BLaER1 (cell line): Measurements from ENCODE around the gene FAM89B.
A peak's percentile ranks its signal among the peaks of the same experiment; 100 is the strongest.

ENCODE experiments used
- H3K27ac ChIP-seq: shearing (Covaris generic); formaldehyde crosslinking; 2 replicates; pipeline ENCODE4 v1.8.1; 2022
- H3K27me3 ChIP-seq: shearing (Covaris generic); formaldehyde crosslinking; 2 replicates; pipeline ENCODE4 v1.8.1; 2022
- H3K36me3 ChIP-seq: shearing (Covaris generic); formaldehyde crosslinking; 2 replicates; pipeline ENCODE4 v1.8.1; 2022
- H3K4me1 ChIP-seq: shearing (Covaris generic); formaldehyde crosslinking; 2 replicates; pipeline ENCODE4 v1.8.1; 2022
- H3K4me2 ChIP-seq: shearing (Covaris generic); formaldehyde crosslinking; 2 replicates; pipeline ENCODE4 v1.8.1; 2022
- H3K4me3 ChIP-seq: shearing (Covaris generic); formaldehyde crosslinking; 2 replicates; pipeline ENCODE4 v1.8.1; 2022
- H3K9ac ChIP-seq: shearing (Covaris generic); formaldehyde crosslinking; 2 replicates; pipeline ENCODE4 v1.8.1; 2022
- H3K9me3 ChIP-seq: shearing (Covaris generic); formaldehyde crosslinking; 2 replicates; pipeline ENCODE4 v1.8.1; 2022
- H4K20me1 ChIP-seq: shearing (Covaris generic); formaldehyde crosslinking; 2 replicates; pipeline ENCODE4 v1.8.1; 2022
- Cebpa-rat ChIP-seq: shearing (Covaris generic); IDR thresholded peaks from 2 replicates; pipeline ENCODE4 v1.8.1; 2022

The FAM89B gene

DNA sequence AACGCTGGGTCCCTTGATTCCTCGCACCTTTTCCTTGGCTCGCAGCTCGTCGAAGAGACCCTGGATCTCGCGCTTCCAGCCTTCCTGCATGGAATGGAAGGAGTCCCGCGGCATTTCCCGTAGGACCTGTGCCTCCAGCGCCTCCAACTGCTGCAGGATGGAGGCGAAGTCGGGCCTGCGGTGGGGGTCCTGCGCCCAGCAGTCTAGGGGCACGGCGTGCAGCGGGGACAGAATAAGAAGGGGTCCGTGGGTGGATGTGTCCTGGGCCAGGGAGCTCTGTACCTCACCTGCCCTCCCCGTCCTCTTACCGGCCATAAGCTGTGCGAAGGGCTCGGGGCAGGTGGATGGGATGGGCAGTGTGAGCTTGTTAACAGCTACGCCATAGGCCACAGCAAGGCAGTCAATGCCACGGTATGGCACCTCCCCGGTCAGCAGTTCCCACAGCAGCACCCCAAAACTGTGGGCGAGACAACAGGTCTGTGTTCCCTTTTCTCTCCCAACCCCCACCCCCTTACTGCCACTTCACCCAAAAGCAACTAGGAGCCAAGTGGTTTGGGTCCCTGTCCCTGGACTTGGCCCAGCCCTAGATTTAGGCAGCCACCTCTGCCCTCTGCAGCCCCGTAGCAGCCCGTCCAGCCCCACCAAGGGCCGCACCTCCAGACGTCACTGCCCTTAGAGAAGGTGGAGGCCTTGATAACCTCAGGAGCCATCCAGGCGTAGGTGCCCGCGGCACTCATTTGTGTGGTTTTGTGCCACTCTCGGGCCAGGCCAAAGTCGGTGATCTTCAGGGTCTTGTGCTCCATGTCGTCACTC is 35.5 kb downstream of the FAM89B start:
- TF ChIP-seq Cebpa-rat = no peak
- Histone ChIP-seq H3K4me2 (no peak overlapping the region), H4K20me1 (peaks cover 90% of the 10 kb centered on the region), H3K27me3 (no peaks in the 10 kb centered on the region), H3K9me3 (no peaks in the 10 kb centered on the region), H3K27ac (no peak overlapping the region), H3K4me1 (peaks cover 46% of the 10 kb centered on the region), H3K36me3 (peaks cover 85% of the 10 kb centered on the region), H3K4me3 (no peak overlapping the region), H3K9ac (no peak overlapping the region)

DNA sequence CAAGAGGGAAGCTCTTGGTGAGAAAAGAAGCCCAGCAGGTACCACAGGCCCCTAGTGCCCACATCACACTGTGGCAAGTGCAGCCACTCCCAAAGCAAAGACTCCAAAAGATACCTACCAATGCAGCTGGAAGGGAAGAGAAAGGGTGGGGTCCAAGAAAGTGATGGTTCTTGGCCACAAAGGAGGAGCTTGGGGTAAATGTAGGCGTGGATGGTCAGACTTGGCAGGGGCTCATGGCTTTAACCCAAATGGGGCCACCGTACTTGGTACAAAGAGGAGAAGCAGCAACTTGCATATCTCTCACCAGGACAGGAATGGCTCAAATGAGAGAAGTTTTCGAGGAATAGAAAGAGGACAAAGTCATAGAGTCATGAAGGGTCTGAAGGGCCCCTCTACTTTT is 36.9 kb downstream of the FAM89B start:
- TF ChIP-seq Cebpa-rat = no peak
- no peak overlapping the region for H3K4me2 ChIP-seq

DNA sequence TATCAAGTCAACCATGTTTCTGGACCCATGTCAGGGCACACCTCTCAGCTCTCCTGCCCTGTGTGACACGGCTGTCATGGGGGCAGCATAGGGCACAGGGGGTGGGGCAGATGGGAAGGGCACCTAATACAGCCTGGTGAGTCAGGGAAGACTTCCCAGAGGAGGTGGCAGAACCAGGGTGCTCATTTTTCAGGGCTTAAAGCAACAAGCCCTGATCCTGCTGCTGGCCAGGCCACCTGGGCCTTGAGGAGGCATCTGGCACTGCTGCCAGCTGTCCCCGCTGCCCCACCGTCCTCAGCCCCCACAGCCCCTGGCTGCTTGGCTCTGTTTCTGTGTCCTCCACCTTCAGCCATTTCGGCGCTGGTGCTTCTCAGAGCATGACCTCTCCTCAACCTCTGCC is 37.3 kb downstream of the FAM89B start:
- Histone ChIP-seq H3K4me3 (no peak overlapping the region), H3K9ac (peak overlapping the region; percentile 21; the same call in 1 of the 2 replicates), H3K27me3 (no peaks in the 10 kb centered on the region), H4K20me1 (peaks cover 86% of the 10 kb centered on the region), H3K4me2 (peak overlapping the region; percentile 100), H3K27ac (no peak overlapping the region; the same call in 1 of the 2 replicates), H3K9me3 (no peaks in the 10 kb centered on the region), H3K4me1 (peaks cover 41% of the 10 kb centered on the region), H3K36me3 (peaks cover 67% of the 10 kb centered on the region)
- no peak for TF ChIP-seq Cebpa-rat

More for the DNA sequence above, 36.9 kb downstream of the FAM89B start:
- Histone ChIP-seq H3K9ac (peak overlapping the region; percentile 21; the same call in 1 of the 2 replicates), H3K27ac (no peak overlapping the region), H4K20me1 (peaks cover 86% of the 10 kb centered on the region), H3K9me3 (no peaks in the 10 kb centered on the region), H3K4me1 (peaks cover 41% of the 10 kb centered on the region), H3K27me3 (no peaks in the 10 kb centered on the region), H3K36me3 (peaks cover 71% of the 10 kb centered on the region), H3K4me3 (no peak overlapping the region)

DNA sequence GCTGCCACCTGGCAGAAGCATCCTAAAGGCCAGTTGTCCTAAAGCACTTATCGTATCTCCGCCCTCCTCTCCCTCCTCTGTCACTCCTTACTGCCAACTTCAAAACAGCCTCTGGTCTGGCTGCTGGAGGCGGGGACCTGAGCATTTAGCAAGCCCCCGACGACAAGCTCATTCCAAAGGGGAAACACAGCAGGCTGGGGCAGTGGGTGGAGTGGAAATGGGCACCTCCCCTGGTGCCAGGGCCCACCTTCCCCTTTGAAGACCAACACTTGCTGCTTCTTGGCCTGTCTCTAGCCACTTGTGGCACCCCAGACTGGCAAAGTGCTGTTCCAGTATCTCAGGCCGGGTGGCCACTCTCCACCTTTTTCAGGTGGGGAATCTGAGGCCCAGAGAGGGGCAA is 38.1 kb downstream of the FAM89B start:
- peaks cover 59% of the 10 kb centered on the region for H3K36me3 ChIP-seq
- H3K4me3 ChIP-seq = no peak overlapping the region; the same call in 1 of the 2 replicates
- peaks cover 41% of the 10 kb centered on the region for H3K4me1 ChIP-seq
- H3K27me3 ChIP-seq = no peaks in the 10 kb centered on the region
- peak overlapping the region; percentile 100 for H3K4me2 ChIP-seq
- peak overlapping the region; percentile 93 for H3K27ac ChIP-seq
- H3K9ac ChIP-seq = peak overlapping the region; percentile 96
- no peak for TF ChIP-seq Cebpa-rat
- H4K20me1 ChIP-seq = peaks cover 84% of the 10 kb centered on the region
- no peaks in the 10 kb centered on the region for H3K9me3 ChIP-seq

DNA sequence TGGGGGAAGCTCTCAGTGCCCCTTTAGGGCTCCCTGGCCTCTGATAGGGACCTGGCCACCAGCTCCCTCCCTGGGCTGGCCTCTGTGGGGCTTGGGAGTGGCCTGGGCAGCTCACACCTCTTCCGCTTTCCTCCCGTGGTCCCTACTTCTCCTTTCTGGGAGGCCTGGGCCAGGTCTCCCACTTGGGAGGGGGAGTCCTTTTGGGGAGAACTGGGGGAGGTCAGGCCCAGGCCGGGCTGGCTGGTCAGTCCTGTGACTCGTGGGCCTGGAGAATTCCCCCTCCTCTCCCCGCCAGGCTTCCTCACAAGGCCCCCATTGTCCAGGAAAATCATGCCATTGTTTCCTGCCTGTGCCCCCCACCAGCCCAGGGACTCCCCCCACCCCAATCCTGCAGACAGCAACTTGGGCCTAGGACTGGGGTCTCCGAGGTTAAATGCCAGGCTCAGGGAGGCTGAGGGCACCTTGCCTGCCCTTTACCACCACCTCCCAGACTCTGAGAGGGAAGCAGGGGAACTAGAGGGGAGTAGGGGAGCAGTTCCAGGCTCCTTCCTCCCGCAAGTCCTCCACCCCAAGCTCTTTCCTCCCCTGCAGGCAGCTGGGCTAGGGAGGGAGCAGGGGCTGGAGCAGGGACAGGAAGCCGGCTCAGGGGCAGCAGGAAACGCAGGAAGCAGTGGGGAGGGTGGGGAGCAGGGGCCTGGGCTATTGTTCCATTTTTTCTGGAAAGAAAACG is 38.9 kb downstream of the FAM89B start:
- peaks cover 79% of the 10 kb centered on the region for H4K20me1 ChIP-seq
- TF ChIP-seq Cebpa-rat = no peak
- peak overlapping the region; percentile 98 for H3K4me3 ChIP-seq
- no peaks in the 10 kb centered on the region for H3K9me3 ChIP-seq
- peak overlapping the region; percentile 93 for H3K27ac ChIP-seq
- H3K4me1 ChIP-seq = peaks cover 41% of the 10 kb centered on the region
- peaks cover 51% of the 10 kb centered on the region for H3K36me3 ChIP-seq
- H3K4me2 ChIP-seq = peak overlapping the region; percentile 100
- no peaks in the 10 kb centered on the region for H3K27me3 ChIP-seq
- peak overlapping the region; percentile 96 for H3K9ac ChIP-seq

DNA sequence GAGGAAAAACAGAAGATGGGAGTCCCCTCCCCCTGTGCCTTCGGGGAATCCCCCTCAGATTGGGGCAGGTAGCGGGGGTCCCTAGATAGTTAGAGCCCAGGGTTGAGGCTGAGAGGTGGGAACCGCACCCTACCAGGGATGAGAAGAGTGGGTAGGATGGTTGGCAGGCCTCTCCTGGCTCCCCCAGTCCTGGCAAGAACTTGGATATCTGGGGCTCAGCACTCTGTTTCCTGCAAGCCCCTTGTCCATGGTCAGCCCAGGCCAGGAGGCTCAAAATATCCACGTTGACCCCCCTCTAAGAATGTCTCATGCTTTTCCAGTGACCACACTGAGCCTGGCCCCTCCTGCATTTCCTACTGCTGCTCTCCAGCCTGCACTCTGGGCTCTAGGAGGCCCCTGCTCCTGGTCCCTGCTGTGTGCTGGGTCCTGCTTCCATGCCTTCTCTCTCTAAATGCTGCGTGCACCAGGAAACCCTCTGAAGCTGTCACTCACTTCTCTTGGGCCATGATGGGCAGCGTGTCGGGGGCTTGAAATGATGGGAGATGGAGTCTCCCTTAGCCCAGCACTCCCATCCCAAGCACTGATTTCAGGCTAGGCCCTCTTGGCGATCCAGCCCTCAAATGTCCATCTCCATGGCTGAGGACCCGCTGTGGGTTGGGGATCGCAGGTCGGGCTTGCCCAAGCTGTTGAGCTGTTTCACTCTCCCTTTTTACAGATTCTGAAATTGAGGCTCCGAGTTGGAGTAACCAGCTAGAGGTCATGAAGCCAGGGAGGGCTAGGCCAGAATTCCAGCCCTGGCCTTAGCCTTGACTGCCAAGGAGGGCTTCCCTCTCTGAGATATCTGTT is 39.6 kb downstream of the FAM89B start:
- Histone ChIP-seq H3K27ac (peak overlapping the region; percentile 93), H3K27me3 (no peaks in the 10 kb centered on the region), H3K9ac (peak overlapping the region; percentile 96), H3K4me3 (peak overlapping the region; percentile 98), H4K20me1 (peaks cover 80% of the 10 kb centered on the region), H3K4me1 (peaks cover 49% of the 10 kb centered on the region), H3K36me3 (peaks cover 47% of the 10 kb centered on the region), H3K9me3 (no peaks in the 10 kb centered on the region), H3K4me2 (peak overlapping the region; percentile 100)
- no peak for TF ChIP-seq Cebpa-rat

DNA sequence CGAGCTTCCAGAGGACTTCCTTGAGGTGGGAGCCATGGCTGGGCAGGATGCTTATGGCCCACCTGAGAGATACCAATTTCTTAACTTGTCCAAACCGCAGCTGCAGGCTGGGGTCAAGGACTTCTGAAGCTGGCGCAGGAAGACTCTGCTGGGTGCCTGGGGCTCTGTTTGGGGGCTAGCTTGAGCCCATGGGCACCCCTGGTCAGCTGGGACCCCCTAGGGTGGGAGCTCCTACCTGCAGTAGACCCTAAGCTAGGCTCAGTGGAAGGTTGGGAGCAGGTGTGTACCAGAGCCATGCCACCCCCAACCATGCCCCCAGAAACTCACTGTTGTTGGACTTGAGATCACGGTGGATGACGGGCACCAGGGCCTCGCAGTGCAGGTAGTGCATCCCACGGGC is 40.4 kb downstream of the FAM89B start:
- Histone ChIP-seq H3K27me3 (no peaks in the 10 kb centered on the region), H3K4me2 (peak overlapping the region; percentile 100), H3K27ac (peak overlapping the region; percentile 93), H3K9ac (peak overlapping the region; percentile 96), H3K36me3 (peaks cover 47% of the 10 kb centered on the region), H4K20me1 (peaks cover 80% of the 10 kb centered on the region), H3K4me1 (peaks cover 56% of the 10 kb centered on the region), H3K9me3 (no peaks in the 10 kb centered on the region), H3K4me3 (peak overlapping the region; percentile 98)
- TF ChIP-seq Cebpa-rat = no peak

DNA sequence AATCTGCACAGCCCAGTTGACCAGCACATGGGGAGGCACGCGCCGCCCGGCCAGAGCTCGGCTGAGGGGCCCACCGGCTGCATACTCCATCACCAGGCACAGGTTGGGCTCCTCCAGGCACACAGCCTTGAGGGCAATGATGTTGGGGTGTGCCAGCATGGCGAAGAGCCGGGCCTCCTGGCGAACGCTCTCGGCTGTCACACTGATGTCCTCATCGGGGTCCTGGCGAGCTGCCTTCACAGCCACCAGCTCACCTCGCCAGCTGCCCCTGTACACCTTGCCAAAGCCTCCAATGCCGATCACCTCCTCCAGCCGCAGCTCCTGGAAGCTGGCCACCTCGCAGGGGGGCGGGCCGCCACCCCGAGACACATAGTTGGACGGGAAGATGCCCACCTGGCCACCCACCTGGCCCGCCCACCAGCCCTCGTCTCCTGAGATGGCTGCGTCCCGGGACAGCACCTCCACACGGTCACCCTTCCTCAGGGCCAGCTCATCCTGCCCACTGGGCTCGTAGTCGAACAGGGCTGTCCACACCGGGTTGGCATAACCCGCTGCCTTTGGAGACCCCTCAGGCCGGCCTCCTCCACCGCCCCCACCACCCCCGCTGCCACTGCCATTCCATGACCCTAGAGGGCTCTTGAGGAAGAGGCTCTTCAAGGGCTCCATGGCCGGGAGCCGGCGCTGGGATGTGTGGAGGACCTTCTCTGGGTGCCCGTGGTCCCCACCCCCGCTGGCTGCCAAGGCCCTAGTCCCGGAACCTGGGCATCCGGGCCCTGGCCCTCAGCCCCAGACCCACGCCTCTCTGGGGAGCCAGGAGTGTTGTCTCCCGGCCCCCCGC is 41.0 kb downstream of the FAM89B start:
- Histone ChIP-seq H3K36me3 (peaks cover 47% of the 10 kb centered on the region), H3K27me3 (no peaks in the 10 kb centered on the region), H3K4me1 (peaks cover 63% of the 10 kb centered on the region), H3K27ac (peak overlapping the region; percentile 93), H4K20me1 (peaks cover 80% of the 10 kb centered on the region), H3K9me3 (no peaks in the 10 kb centered on the region), H3K9ac (peak overlapping the region; percentile 96), H3K4me2 (peak overlapping the region; percentile 100), H3K4me3 (peak overlapping the region; percentile 98)
- TF ChIP-seq Cebpa-rat = no peak
